H9 (cell line): ENCODE results near the gene WARS2. TPM values are rescaled to one million over a fixed set of nuclear protein-coding genes. Genes with fewer than 3 reads are reported as not detected.

Experiments used
- DNase-seq: peaks from one replicate; pipeline ENCODE4 v3.0.0-alpha.2; 2017
- H2AFZ ChIP-seq: one replicate; pipeline ENCODE4 v1.6.1; 2013; ENCODE audit warnings: mild to moderate bottlenecking, low read length, control low read depth, moderate library complexity
- H2AK5ac ChIP-seq: 2 replicates; pipeline ENCODE4 v1.6.1; 2013; ENCODE audit warnings: low read length, control low read depth, mixed read lengths; ENCODE audit not compliant: insufficient read length
- H2BK120ac ChIP-seq: one replicate; pipeline ENCODE4 v1.6.1; 2013; ENCODE audit warnings: low read depth, mild to moderate bottlenecking, low read length, control low read depth, inconsistent platforms; ENCODE audit not compliant: poor library complexity, severe bottlenecking
- H2BK12ac ChIP-seq: 2 replicates; pipeline ENCODE4 v1.6.1; 2013; ENCODE audit warnings: low read length, control low read depth, mixed read lengths, low read depth; ENCODE audit not compliant: insufficient read length
- H2BK15ac ChIP-seq: 2 replicates; pipeline ENCODE4 v1.6.1; 2013; ENCODE audit warnings: low read depth, low read length, control low read depth
- H2BK20ac ChIP-seq: one replicate; pipeline ENCODE4 v1.6.1; 2013; ENCODE audit warnings: low read depth, mild to moderate bottlenecking, low read length, control low read depth, inconsistent platforms; ENCODE audit not compliant: poor library complexity, severe bottlenecking
- H2BK5ac ChIP-seq: 2 replicates; pipeline ENCODE4 v1.6.1; 2013; ENCODE audit warnings: low read length, control low read depth, mixed read lengths; ENCODE audit not compliant: insufficient read length
- H3K14ac ChIP-seq: 2 replicates; pipeline ENCODE4 v1.6.1; 2013; ENCODE audit warnings: low read length, control low read depth; ENCODE audit not compliant: insufficient read depth
- H3K18ac ChIP-seq: 2 replicates; pipeline ENCODE4 v1.6.1; 2013; ENCODE audit warnings: low read depth, mild to moderate bottlenecking, mixed read lengths, low read length, control low read depth; ENCODE audit not compliant: insufficient read length
- H3K23ac ChIP-seq: 2 replicates; pipeline ENCODE4 v1.6.1; 2013; ENCODE audit warnings: low read length, control low read depth, mixed read lengths, low read depth; ENCODE audit not compliant: insufficient read length
- H3K23me2 ChIP-seq: 2 replicates; pipeline ENCODE4 v1.6.1; 2013; ENCODE audit warnings: low read depth, mild to moderate bottlenecking, mixed read lengths, low read length, control low read depth; ENCODE audit not compliant: insufficient read length, poor library complexity, severe bottlenecking
- H3K27ac ChIP-seq: 2 replicates; pipeline ENCODE4 v1.5.1; 2013; ENCODE audit warnings: low read length, control low read depth, mixed read lengths, low read depth; ENCODE audit not compliant: insufficient read length
- H3K27me3 ChIP-seq: 2 replicates; pipeline ENCODE4 v1.6.1; 2013; ENCODE audit warnings: low read length, control low read depth, inconsistent platforms; ENCODE audit not compliant: insufficient read depth
- H3K4ac ChIP-seq: 2 replicates; pipeline ENCODE4 v1.6.1; 2013; ENCODE audit warnings: low read depth, mild to moderate bottlenecking, control low read depth, inconsistent platforms, low read length, moderate library complexity
- H3K4me1 ChIP-seq: 2 replicates; pipeline ENCODE4 v1.6.1; 2013; ENCODE audit warnings: low read length, control low read depth, inconsistent platforms; ENCODE audit not compliant: insufficient read depth
- H3K4me2 ChIP-seq: 2 replicates; pipeline ENCODE4 v1.6.1; 2013; ENCODE audit warnings: low read length, control low read depth, mixed read lengths; ENCODE audit not compliant: insufficient read length, insufficient read depth
- H3K56ac ChIP-seq: 2 replicates; pipeline ENCODE4 v1.6.1; 2013; ENCODE audit warnings: low read depth, mild to moderate bottlenecking, mixed read lengths, low read length, control low read depth; ENCODE audit not compliant: insufficient read length
- H3K79me1 ChIP-seq: 2 replicates; pipeline ENCODE4 v1.6.1; 2013; ENCODE audit warnings: low read depth, mild to moderate bottlenecking, moderate library complexity, low read length, control low read depth, inconsistent platforms; ENCODE audit not compliant: insufficient read depth, poor library complexity, severe bottlenecking
- H3K79me2 ChIP-seq: 2 replicates; pipeline ENCODE4 v1.6.1; 2013; ENCODE audit warnings: low read length, control low read depth, inconsistent platforms; ENCODE audit not compliant: insufficient read depth
- H3K9ac ChIP-seq: 2 replicates; pipeline ENCODE4 v1.6.1; 2013; ENCODE audit warnings: low read length, control low read depth, mixed read lengths; ENCODE audit not compliant: insufficient read length; ENCODE audit errors: extremely low read depth
- H3K9me3 ChIP-seq: one replicate; pipeline ENCODE4 v1.6.1; 2013; ENCODE audit warnings: low read depth, low read length, inconsistent platforms; ENCODE audit not compliant: control insufficient read depth
- H3T11ph ChIP-seq: one replicate; pipeline ENCODE4 v1.6.1; 2013; ENCODE audit warnings: mild to moderate bottlenecking, low read length, control low read depth, inconsistent platforms
- H4K20me1 ChIP-seq: one replicate; pipeline ENCODE4 v1.6.1; 2013; ENCODE audit not compliant: control insufficient read depth, insufficient read length, insufficient read depth
- H4K5ac ChIP-seq: 2 replicates; pipeline ENCODE4 v1.6.1; 2013; ENCODE audit warnings: low read depth, mild to moderate bottlenecking, mixed read lengths, low read length, control low read depth; ENCODE audit not compliant: insufficient read length
- H4K8ac ChIP-seq: replicated peaks from 2 replicates; pipeline ENCODE4 v1.6.1; 2013; ENCODE audit warnings: low read length, control low read depth, mixed read lengths, low read depth; ENCODE audit not compliant: insufficient read length
- H4K91ac ChIP-seq: 2 replicates; pipeline ENCODE4 v1.6.1; 2013; ENCODE audit warnings: low read depth, mild to moderate bottlenecking, moderate library complexity, mixed read lengths, low read length, control low read depth; ENCODE audit not compliant: insufficient read length
- H3K27ac Mint-ChIP-seq, 3 experiments: 2 replicates in 2 of 3; 3 replicates in 1 of 3; pipeline ENCODE4 v1.8.0; 2020 to 2021; ENCODE audit warnings: mixed read lengths in 3 of 3, mild to moderate bottlenecking in 1 of 3, moderate library complexity in 1 of 3
- H3K27me3 Mint-ChIP-seq: 2 replicates; pipeline ENCODE4 v1.8.0; 2021; ENCODE audit warnings: low read depth, mild to moderate bottlenecking, moderate library complexity, mixed read lengths
- H3K36me3 Mint-ChIP-seq, 3 experiments: 2 replicates in 2 of 3; 3 replicates in 1 of 3; pipeline ENCODE4 v1.8.0; 2020 to 2021; ENCODE audit warnings: low read depth in 3 of 3, mixed read lengths in 3 of 3; ENCODE audit not compliant: insufficient read depth in 1 of 3
- H3K4me1 Mint-ChIP-seq, 2 experiments: 2 replicates each; pipeline ENCODE4 v1.8.0; 2020; ENCODE audit warnings: mixed read lengths in 2 of 2
- H3K4me3 Mint-ChIP-seq, 2 experiments: 2 replicates in 1 of 2; 3 replicates in 1 of 2; pipeline ENCODE4 v1.8.0; 2020 to 2021; ENCODE audit warnings: mild to moderate bottlenecking in 2 of 2, mixed read lengths in 2 of 2, moderate library complexity in 1 of 2
- H3K9me3 Mint-ChIP-seq, 2 experiments: 2 replicates in 1 of 2; 3 replicates in 1 of 2; pipeline ENCODE4 v1.8.0; 2020; ENCODE audit warnings: mild to moderate bottlenecking in 2 of 2, mixed read lengths in 2 of 2, moderate library complexity in 1 of 2
- CTCF ChIP-seq: fragments of 200-600 bp; sonication (generic); conservative IDR thresholded peaks from 3 replicates; pipeline ENCODE4 v1.8.0; 2021; ENCODE audit warnings: antibody characterized with exemption, mild to moderate bottlenecking
- total RNA-seq: library from RNA; stranded (reverse); gene quantifications from 2 replicates; pipeline ENCODE4 v1.2.1, GENCODE V29; 2021

Gene WARS2
- total RNA-seq, 1 experiment from 2014 or later: 9.7 TPM

- H2BK5ac ChIP-seq: no peak overlapping the region
- no peak overlapping the region for H3K9ac ChIP-seq
- no peak overlapping the region for H3K4ac ChIP-seq
- Mint-ChIP-seq H3K27me3 (no peaks in the 10 kb centered on the region), H3K36me3 (no peaks in the 10 kb centered on the region; a peak in 1 of 7 replicates), H3K4me3 (no peak overlapping the region), H3K27ac (no peak overlapping the region; a peak in 2 of 7 replicates), H3K4me1 (peaks cover 12 to 14% of the 10 kb centered on the region in 2 experiments), H3K9me3 (no peaks in the 10 kb centered on the region)
- no peaks in the 10 kb centered on the region for H3K79me1 ChIP-seq
- no peak overlapping the region for H2AK5ac ChIP-seq
- no peak overlapping the region for H2BK120ac ChIP-seq
- no peak for DNase-seq
- no peaks in the 10 kb centered on the region for H3K9me3 ChIP-seq
- H3K4me2 ChIP-seq: no peak overlapping the region
- no peaks in the 10 kb centered on the region for H4K20me1 ChIP-seq
- no peak overlapping the region for H2BK20ac ChIP-seq
- no peak overlapping the region for H2BK12ac ChIP-seq
- H2AFZ ChIP-seq: no peak overlapping the region
- no peaks in the 10 kb centered on the region for H3K79me2 ChIP-seq
- H3K4me1 ChIP-seq: no peaks in the 10 kb centered on the region
- no peak overlapping the region for H3K14ac ChIP-seq
- no peaks in the 10 kb centered on the region for H3K27me3 ChIP-seq
- no peak overlapping the region for H4K8ac ChIP-seq
- no peak for TF ChIP-seq CTCF
- no peak overlapping the region for H3K23ac ChIP-seq
- H2BK15ac ChIP-seq: no peak overlapping the region
- H4K91ac ChIP-seq: no peak overlapping the region
- H3K23me2 ChIP-seq: no peaks in the 10 kb centered on the region
- H3K18ac ChIP-seq: no peak overlapping the region
- no peak overlapping the region for H3K27ac ChIP-seq
- no peak overlapping the region for H4K5ac ChIP-seq
- H3K56ac ChIP-seq: no peak overlapping the region
- no peak overlapping the region for H3T11ph ChIP-seq
Observed at GRCh38 chr1:119081267-119081666, 59.2 kb downstream of the WARS2 start.
